Tibial artery (tissue), 4 donors: Measurements from ENCODE around the gene TIMM10.

ENCODE experiments used
- DNase-seq, 2 donors: peaks; one replicate each; pipeline ENCODE4 v3.0.0-alpha.2; 2019
- H3K27ac ChIP-seq, 2 donors: fragments of 200-600 bp; sonication (generic) in 1 of 2; 1 replicate in 1 of 2; 2 replicates in 1 of 2; pipeline ENCODE4 v1.5.1; 2018 to 2019; ENCODE audit warnings: mild to moderate bottlenecking in 1 of 2
- H3K27me3 ChIP-seq, 2 donors: fragments of 200-600 bp; sonication (generic) in 1 of 2; one replicate each; pipeline versions ENCODE4 v1.5.1 to v1.6.0; 2016 to 2019
- H3K36me3 ChIP-seq, 3 donors: fragments of 200-600 bp; sonication (generic) in 2 of 3; one replicate each; pipeline ENCODE4 v1.5.1; 2016 to 2019; ENCODE audit warnings: mild to moderate bottlenecking in 2 of 3
- H3K4me1 ChIP-seq, 4 donors: fragments of 200-600 bp; sonication (generic) in 2 of 4; 1 replicate in 3 of 4; 2 replicates in 1 of 4; pipeline ENCODE4 v1.5.1; 2016 to 2019
- H3K4me3 ChIP-seq, 2 donors: fragments of 200-600 bp; sonication (generic) in 1 of 2; 1 replicate in 1 of 2; 2 replicates in 1 of 2; pipeline ENCODE4 v1.5.1; 2018 to 2019; ENCODE audit warnings: mild to moderate bottlenecking in 2 of 2
- H3K9me3 ChIP-seq, 3 donors: fragments of 200-600 bp; sonication (generic) in 1 of 3; one replicate each; pipeline ENCODE4 v1.5.1; 2016 to 2019
- CTCF ChIP-seq, 2 experiments: fragments of 200-600 bp in 1 of 2; fragments of 450-650 bp in 1 of 2; IDR thresholded peaks; one replicate each; pipeline ENCODE4 v1.5.1; 2017 to 2019; ENCODE audit warnings: antibody characterized with exemption in 2 of 2, mild to moderate bottlenecking in 1 of 2, moderate library complexity in 1 of 2
- intact Hi-C: fragments of 100-400 bp; cut with DNase I; formaldehyde crosslinking; loops from one replicate; pipeline ENCODE4 v1.15.0; 2023; ENCODE audit warnings: low total_unique reads

The TIMM10 gene

GRCh38 chr11:57514538-57515331 lies 15.8 kb downstream of the TIMM10 start:
- no peaks in the 10 kb centered on the region for H3K27me3 ChIP-seq
- H3K9me3 ChIP-seq = no peaks in the 10 kb centered on the region
- peaks cover 0 to 16% (median 14%) of the 10 kb centered on the region in 4 donors for H3K4me1 ChIP-seq
- no peaks in the 10 kb centered on the region for H3K36me3 ChIP-seq
- intact Hi-C loops = loop anchor here (2.0 kb wide), 1 partner anchor 16 kb away; no protein-coding TSS in a partner anchor
- H3K4me3 ChIP-seq = peak overlapping the region; percentile 72 to 75
- no peak for TF ChIP-seq CTCF (IDR thresholded peaks at IDR 0.05)
- peak overlapping the region; percentile 71 to 77 for H3K27ac ChIP-seq
- DNase-seq = peak; percentile 72 to 86

GRCh38 chr11:57513911-57514537 lies 16.5 kb downstream of the TIMM10 start:
- DNase-seq = peak; percentile 56 to 76
- H3K27ac ChIP-seq = peak overlapping the region; percentile 71 to 77

GRCh38 chr11:57513452-57513795 lies 17.1 kb downstream of the TIMM10 start:
- Histone ChIP-seq H3K9me3 (no peaks in the 10 kb centered on the region), H3K27me3 (no peaks in the 10 kb centered on the region), H3K27ac (peak overlapping the region; percentile 71 to 77), H3K4me1 (peaks cover 0 to 16% (median 14%) of the 10 kb centered on the region in 4 donors), H3K36me3 (no peaks in the 10 kb centered on the region), H3K4me3 (peak overlapping the region; percentile 72 to 75)
- no peak for TF ChIP-seq CTCF (IDR thresholded peaks at IDR 0.05)
- DNase-seq = no peak
- intact Hi-C loops = no loop called here

More at GRCh38 chr11:57513911-57514537, 16.5 kb downstream of the TIMM10 start:
- peak overlapping the region; percentile 72 to 75 for H3K4me3 ChIP-seq
- H3K36me3 ChIP-seq = no peaks in the 10 kb centered on the region
- peaks cover 0 to 16% (median 14%) of the 10 kb centered on the region in 4 donors for H3K4me1 ChIP-seq
- intact Hi-C loops = loop anchor here (2.0 kb wide), 1 partner anchor 15 kb away; no protein-coding TSS in a partner anchor
- no peaks in the 10 kb centered on the region for H3K9me3 ChIP-seq
- H3K27me3 ChIP-seq = no peaks in the 10 kb centered on the region
- no peak for TF ChIP-seq CTCF (IDR thresholded peaks at IDR 0.05)

GRCh38 chr11:57512646-57513451 lies 17.7 kb downstream of the TIMM10 start:
- no peaks in the 10 kb centered on the region for H3K36me3 ChIP-seq
- intact Hi-C loops = no loop called here
- peaks cover 0 to 16% (median 14%) of the 10 kb centered on the region in 4 donors for H3K4me1 ChIP-seq
- H3K4me3 ChIP-seq = no peak overlapping the region
- no peak for DNase-seq
- H3K27me3 ChIP-seq = no peaks in the 10 kb centered on the region
- no peaks in the 10 kb centered on the region for H3K9me3 ChIP-seq
- no peak for TF ChIP-seq CTCF (IDR thresholded peaks at IDR 0.05)
- peak overlapping the region; percentile 71 to 77 for H3K27ac ChIP-seq

- intact Hi-C loops = no loop called here
- Histone ChIP-seq H3K27me3 (no peaks in the 10 kb centered on the region), H3K9me3 (no peaks in the 10 kb centered on the region), H3K4me3 (no peak overlapping the region), H3K4me1 (peaks cover 0 to 16% (median 14%) of the 10 kb centered on the region in 4 donors), H3K36me3 (no peaks in the 10 kb centered on the region), H3K27ac (no peak overlapping the region)
- TF ChIP-seq CTCF (IDR thresholded peaks at IDR 0.05) = no peak
- no peak for DNase-seq
These were observed 18.7 kb downstream of the TIMM10 start for GRCh38 chr11:57511741-57512430.
